Tibial nerve (tissue), 4 donors: ENCODE measurements around the gene VANGL1.

Experiments used
- EP300 ChIP-seq, 2 donors: sonication (generic); formaldehyde crosslinking; IDR thresholded peaks; one replicate each; pipeline ENCODE4 v1.6.1; 2017; ENCODE audit warnings: antibody characterized with exemption in 2 of 2, mild to moderate bottlenecking in 1 of 2
- POLR2A ChIP-seq, 2 donors: fragments of 450-650 bp; IDR thresholded peaks; one replicate each; pipeline ENCODE4 v1.6.1; 2017; ENCODE audit warnings: antibody characterized with exemption in 2 of 2, mild to moderate bottlenecking in 2 of 2, moderate library complexity in 2 of 2
- TF ChIP-seq, protein P1 (sequence below), 5 experiments: fragments of 200-600 bp in 3 of 5; fragments of 450-650 bp in 2 of 5; sonication (generic) in 3 of 5; IDR thresholded peaks; one replicate each; pipeline ENCODE4 v1.5.1; 2016 to 2019; ENCODE audit warnings: antibody characterized with exemption in 5 of 5, mild to moderate bottlenecking in 3 of 5, moderate library complexity in 2 of 5

DNA sequence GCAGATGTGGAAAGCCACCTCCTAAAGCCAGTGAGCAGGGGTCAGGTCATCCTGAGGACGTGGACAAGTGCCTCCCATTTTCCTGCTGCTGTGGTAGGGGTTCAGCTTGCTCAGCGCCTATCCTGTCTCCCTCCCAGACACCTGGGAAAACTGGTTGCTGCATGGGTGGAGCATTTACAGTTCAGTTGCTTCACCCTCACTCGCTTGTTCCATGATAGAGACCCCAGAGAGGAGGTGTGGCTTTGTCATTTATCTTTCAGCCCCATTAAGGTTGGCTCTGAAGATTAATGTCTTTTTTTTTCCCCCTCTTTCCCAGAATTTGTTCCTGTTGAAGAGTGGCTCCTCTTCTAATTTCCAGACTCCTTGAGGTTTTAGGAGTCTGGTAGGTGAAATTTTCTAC is 9.2 kb downstream of the VANGL1 start:
- TF ChIP-seq, protein P1, sequence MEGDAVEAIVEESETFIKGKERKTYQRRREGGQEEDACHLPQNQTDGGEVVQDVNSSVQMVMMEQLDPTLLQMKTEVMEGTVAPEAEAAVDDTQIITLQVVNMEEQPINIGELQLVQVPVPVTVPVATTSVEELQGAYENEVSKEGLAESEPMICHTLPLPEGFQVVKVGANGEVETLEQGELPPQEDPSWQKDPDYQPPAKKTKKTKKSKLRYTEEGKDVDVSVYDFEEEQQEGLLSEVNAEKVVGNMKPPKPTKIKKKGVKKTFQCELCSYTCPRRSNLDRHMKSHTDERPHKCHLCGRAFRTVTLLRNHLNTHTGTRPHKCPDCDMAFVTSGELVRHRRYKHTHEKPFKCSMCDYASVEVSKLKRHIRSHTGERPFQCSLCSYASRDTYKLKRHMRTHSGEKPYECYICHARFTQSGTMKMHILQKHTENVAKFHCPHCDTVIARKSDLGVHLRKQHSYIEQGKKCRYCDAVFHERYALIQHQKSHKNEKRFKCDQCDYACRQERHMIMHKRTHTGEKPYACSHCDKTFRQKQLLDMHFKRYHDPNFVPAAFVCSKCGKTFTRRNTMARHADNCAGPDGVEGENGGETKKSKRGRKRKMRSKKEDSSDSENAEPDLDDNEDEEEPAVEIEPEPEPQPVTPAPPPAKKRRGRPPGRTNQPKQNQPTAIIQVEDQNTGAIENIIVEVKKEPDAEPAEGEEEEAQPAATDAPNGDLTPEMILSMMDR (IDR thresholded peaks at IDR 0.05), result no peak
- TF ChIP-seq EP300 (IDR thresholded peaks at IDR 0.05) (no peak), POLR2A (IDR thresholded peaks at IDR 0.05) (no peak)
